ENCODE results near the gene NOC4L. TPM values are rescaled to one million over a fixed set of nuclear protein-coding genes. Genes with fewer than 3 reads are reported as not detected.
"Not testable (repeated sequence)": the region's sequence is repeated elsewhere in the genome, so short reads cannot be mapped to it uniquely, and the experiment has no call there.

The NOC4L gene
- total RNA-seq, 1 donor from 2014 or later, result 8.6 TPM

- intact Hi-C loops (cut with DNase I), result no loop called here
- no peak for DNase-seq (ENCODE audit: low spot score)
These were observed 25.4 kb upstream of the NOC4L start for GRCh38 chr12:132118876-132119275.

- intact Hi-C loops (cut with DNase I), result no loop called here
- DNase-seq (ENCODE audit: low spot score), result no peak
These were observed 23.0 kb upstream of the NOC4L start for GRCh38 chr12:132121283-132121682.

- intact Hi-C loops (cut with DNase I), result no loop called here
- DNase-seq (ENCODE audit: low spot score), result no peak
These were observed 20.1 kb upstream of the NOC4L start for GRCh38 chr12:132123970-132124765.

GRCh38 chr12:132124766-132125425, 19.4 kb upstream of the NOC4L start:
- intact Hi-C loops (cut with DNase I), result no loop called here

GRCh38 chr12:132125736-132126135, 18.5 kb upstream of the NOC4L start:
- intact Hi-C loops (cut with DNase I), result no loop called here
- no peak for DNase-seq (ENCODE audit: low spot score)

More at GRCh38 chr12:132124766-132125425, 19.4 kb upstream of the NOC4L start:
- DNase-seq (ENCODE audit: low spot score), result no peak

GRCh38 chr12:132127041-132127440, 17.2 kb upstream of the NOC4L start:
- intact Hi-C loops (cut with DNase I), result no loop called here

GRCh38 chr12:132129007-132129406, 15.2 kb upstream of the NOC4L start:
- DNase-seq (ENCODE audit: low spot score), result no peak
- intact Hi-C loops (cut with DNase I), result no loop called here

More at GRCh38 chr12:132127041-132127440, 17.2 kb upstream of the NOC4L start:
- no peak for DNase-seq (ENCODE audit: low spot score)

GRCh38 chr12:132130690-132131089, 13.6 kb upstream of the NOC4L start:
- intact Hi-C loops (cut with DNase I), result no loop called here
- no peak for DNase-seq (ENCODE audit: low spot score)

GRCh38 chr12:132131229-132131628, 13.0 kb upstream of the NOC4L start:
- no peak for DNase-seq (ENCODE audit: low spot score)
- intact Hi-C loops (cut with DNase I), result no loop called here

- intact Hi-C loops (cut with DNase I), result no loop called here
- DNase-seq (ENCODE audit: low spot score), result no peak
These were observed 12.3 kb upstream of the NOC4L start for GRCh38 chr12:132131952-132132351.

GRCh38 chr12:132132609-132133430, 11.4 kb upstream of the NOC4L start:
- intact Hi-C loops (cut with DNase I), result no loop called here
- no peak for DNase-seq (ENCODE audit: low spot score)

GRCh38 chr12:132133952-132134652, 10.2 kb upstream of the NOC4L start:
- no peak for DNase-seq (ENCODE audit: low spot score)
- intact Hi-C loops (cut with DNase I), result no loop called here

GRCh38 chr12:132134653-132135183, 9.5 kb upstream of the NOC4L start:
- DNase-seq (ENCODE audit: low spot score); intact Hi-C loops (cut with DNase I): not testable (repeated sequence)

- DNase-seq (ENCODE audit: low spot score); intact Hi-C loops (cut with DNase I): not testable (repeated sequence)
These were observed 8.0 kb upstream of the NOC4L start for GRCh38 chr12:132136226-132136625.

GRCh38 chr12:132137483-132138125, 6.7 kb upstream of the NOC4L start:
- intact Hi-C loops (cut with DNase I), result no loop called here
- no peak for DNase-seq (ENCODE audit: low spot score)

- DNase-seq (ENCODE audit: low spot score), result no peak
- intact Hi-C loops (cut with DNase I), result no loop called here
These were observed 5.1 kb upstream of the NOC4L start for GRCh38 chr12:132138941-132139871.

- no peak for DNase-seq (ENCODE audit: low spot score)
- intact Hi-C loops (cut with DNase I), result no loop called here
These were observed 4.3 kb upstream of the NOC4L start for GRCh38 chr12:132139912-132140311.

- intact Hi-C loops (cut with DNase I), result no loop called here
- no peak for DNase-seq (ENCODE audit: low spot score)
These were observed 3.8 kb upstream of the NOC4L start for GRCh38 chr12:132140501-132140900.
